ELF-1 (cell line): ENCODE results near the gene NDC80.
"Not testable (repeated sequence)": the region's sequence is repeated elsewhere in the genome, so short reads cannot be mapped to it uniquely, and the experiment has no call there.

Source experiments
- DNase-seq: peaks from one replicate; pipeline ENCODE4 v3.0.0-alpha.2; 2016; ENCODE audit warnings: low read depth, low spot score

Gene NDC80

DNA sequence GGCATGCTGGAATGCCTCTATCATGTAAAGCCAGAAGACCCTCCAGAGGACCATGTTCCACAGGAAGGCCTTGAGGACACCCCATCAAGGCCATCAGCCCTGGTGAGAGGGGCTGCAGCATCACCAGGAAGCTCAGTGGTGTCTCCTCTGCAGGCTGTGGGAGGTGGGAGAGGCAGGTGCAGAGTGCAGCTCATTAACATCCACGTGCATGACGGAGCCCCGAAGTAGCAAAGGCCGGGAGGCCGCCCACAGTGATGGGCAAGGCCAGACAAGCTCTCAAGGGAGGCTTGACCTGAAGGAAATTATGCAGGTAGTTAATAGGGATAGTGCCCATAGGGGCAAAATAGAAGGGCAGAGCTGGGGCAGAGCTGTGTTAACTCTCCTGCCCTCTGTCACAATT, 53.9 kb downstream of the NDC80 start:
- DNase-seq, result no peak

DNA sequence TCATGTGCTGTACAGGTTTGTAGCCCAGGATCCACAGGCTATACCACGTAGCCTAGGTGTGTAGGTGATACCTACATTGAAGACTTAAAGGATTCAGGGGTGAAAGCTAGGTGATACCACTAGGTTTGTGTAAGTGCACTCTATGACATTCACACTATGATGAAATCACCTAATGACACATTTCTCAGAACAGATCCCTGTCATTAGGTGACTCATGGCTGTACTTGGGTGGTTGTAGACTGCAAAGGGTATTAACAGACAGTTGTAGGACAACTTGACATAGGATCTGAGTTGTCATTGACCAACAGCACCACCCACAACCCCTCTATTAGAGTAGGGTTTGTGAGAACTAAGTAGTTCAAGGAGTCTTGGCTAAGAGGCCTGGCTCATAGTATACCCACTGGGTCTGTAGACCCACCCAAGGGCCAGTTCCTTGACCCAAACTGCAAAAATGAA, 56.5 kb downstream of the NDC80 start:
- no peak for DNase-seq

DNA sequence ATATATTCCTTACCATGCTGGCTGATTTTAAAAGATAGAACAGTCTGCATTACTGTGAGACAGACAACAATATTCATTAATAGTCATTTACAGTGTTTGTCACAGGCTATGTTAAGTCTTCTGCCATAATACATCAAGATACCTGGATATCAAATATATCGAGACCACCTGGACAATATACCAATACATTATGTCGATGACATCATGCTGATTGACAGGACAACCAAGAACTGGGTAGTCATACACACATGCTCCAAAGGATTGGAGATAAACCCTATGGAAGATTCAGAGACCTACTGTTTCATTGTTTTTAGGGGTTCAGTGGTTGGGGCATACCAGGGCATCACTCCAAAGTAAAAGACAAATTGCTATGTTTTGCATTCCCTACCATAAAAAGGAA, 57.6 kb downstream of the NDC80 start:
- no peak for DNase-seq

DNA sequence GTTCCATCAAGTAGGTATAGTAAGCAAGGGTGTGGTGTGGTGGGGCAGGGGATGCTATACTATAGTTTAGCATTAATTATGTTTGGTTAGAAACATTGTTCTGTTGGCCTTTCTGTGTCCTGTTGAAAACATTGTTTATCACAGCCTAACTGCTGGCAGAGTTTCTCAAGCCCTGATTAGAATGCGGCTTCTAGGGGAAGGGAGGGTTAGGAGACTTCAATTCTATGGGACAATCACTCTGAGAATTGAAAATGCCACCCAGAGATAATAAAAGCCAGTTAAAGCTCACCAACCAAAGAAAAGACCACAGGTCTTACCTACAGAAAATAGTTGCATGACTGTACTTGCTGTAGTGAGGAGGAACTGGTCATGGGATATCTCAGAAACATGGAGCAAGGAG, 64.2 kb downstream of the NDC80 start:
- no peak for DNase-seq

DNA sequence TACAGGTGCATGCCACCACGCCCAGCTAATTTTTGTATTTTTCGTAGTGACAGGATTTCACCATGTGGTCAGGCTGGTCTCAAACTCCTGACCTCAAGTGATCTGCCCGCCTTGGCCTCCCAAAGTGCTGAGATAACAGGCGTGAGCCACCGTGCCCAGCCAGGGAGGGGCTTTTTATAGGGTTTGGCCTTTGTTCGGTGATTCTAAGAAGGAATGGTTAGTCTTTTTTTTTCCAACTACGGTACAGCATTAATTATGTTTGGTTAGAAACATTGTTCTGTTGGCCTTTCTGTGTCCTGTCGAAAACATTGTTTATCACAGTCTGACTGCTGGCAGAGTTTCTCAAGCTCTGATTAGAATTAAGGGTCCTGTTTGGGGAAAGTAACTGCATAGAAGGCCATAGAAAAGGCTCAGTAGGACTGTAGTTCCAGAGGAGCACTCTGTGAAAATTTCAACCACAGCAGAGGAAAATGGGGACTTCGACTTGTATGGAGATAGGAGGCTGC, 64.8 kb downstream of the NDC80 start:
- no peak for DNase-seq

DNA sequence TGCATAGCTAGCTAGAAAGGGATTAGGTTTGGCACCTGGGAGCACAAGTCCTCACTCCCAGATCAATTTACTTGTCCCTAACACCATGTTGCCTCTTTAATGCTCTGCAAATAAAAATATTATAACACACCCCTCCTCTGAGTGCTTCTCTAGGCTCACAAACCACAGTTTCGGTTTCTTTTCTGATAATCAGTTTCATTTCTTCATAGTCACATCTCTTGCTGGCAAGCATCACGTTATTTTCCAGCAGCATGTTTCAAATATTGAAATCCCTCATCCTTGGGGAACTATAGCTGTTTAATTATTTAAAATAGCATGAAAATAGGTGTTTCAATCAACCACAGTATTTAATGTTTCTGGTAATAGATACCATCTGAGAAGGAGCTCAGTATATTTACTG, 70.3 kb downstream of the NDC80 start:
- DNase-seq, result no peak

DNA sequence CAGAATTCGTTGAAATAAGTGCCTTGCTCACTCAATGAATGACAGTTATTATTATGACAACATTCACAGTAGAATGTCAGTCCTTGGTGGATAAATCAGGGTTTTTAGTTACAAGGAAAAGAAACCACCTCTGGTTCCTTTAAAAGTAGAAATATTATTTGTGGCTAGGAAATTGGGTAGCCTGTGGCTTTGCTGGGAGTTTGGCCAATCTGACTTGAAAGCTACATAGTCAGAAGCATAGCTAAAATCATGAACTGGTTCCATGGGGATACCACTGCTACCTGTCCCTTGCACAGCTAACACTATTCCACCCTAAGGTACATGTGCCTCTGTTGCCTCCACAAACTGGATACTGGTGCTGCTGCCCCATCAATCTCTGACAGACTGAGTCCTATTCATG, 71.4 kb downstream of the NDC80 start:
- no peak for DNase-seq

DNA sequence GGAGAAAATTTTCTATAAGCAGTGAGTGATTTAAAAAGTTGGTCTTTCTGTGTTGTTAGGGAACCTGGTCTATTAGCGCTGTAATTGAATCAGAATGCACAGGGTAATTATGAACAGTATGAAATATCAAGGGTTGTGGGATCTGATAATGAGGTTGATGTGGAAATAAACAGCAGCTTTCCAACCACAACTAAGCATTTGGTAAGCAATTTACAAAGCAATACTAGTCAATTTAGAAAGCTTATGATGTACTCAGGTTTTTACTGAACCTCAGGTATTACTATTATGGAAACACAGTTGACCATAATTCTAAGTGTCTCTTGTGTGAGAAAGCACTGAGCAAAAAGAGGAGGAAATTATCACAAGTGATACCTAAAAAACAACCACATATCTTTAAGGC, 73.2 kb downstream of the NDC80 start:
- no peak for DNase-seq

DNA sequence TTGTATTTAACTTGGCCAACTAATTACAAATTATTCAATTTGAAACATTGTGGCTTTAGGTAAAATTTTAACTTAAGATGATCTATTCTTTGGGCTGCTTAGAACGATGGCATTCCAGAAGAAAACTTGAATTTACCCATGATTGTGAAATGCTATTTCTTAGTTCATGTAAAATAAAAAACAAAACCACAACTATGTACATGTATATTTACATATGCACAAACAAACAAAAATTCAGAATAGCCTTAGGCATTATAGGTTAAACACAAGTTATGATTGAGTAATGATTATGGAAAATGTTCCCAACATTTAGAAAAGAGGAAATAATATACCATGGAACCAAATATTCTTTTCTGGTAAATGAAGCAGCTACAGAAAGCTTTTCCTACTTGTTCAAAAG, 80.6 kb downstream of the NDC80 start:
- DNase-seq, result no peak

DNA sequence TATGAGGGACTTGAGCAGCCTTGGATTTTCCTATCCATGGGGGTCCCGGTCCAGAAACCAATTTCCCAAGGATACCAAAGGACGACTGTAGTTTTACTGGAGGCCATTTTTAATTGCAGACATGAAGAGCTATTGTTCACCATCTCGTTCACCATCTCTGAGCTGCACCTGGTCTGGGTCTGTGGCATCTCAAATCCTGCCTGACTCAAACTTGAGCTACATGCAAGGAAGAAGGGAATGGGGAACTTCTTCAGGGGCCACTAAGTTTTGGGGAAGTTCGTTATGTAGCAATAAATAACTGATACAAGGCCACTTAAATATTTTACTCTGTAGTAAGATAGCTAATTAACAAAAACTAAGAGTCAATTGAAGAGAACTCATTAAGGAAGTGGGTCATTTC, 82.1 kb downstream of the NDC80 start:
- DNase-seq, result no peak

DNA sequence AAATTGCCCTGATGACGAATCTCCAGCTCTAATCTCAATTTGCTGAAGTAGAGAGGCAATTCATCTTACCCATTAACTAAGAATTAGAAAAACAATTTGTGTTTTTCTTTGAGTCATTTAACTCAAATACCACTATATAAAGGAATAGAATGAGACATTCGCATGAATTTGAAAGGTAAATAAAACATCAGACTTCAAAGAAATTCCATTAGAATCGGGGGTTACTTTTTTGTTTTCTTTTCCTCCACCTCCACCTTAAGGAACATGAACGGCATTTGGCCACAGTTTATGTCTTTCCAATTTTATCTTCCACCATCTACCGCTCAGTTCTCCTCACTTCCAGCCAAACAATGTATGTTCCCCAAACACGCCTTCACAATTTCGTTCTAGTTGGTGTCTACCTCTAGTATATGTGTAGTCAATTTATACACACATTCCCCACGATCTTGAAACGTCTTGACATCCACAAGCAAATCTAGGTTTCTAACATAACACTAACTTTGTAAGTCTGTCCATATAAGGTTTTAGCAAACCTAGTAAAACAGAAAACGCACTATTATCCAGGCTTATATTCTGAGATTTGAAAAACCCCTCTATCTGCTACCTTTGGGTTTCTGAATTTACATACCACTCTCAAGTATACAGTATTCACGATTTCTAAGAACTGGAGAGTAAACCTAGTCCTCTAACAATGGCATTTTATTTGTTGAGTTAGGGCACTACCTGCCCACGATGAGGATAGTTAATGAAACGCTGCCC, 83.0 kb downstream of the NDC80 start:
- no peak for DNase-seq

DNA sequence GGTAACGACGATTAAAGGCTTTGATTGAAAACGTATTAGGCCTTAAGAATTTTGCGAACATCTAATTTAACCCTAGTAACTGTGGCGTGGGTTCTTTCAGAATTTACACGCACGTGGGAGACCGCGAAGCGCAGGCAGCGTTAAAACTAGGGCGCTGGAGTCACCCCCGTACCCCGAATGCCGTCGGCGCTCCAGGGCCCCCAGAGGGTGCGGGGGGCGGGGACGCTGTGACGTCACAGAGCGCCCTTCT, 83.5 kb downstream of the NDC80 start:
- no peak for DNase-seq

DNA sequence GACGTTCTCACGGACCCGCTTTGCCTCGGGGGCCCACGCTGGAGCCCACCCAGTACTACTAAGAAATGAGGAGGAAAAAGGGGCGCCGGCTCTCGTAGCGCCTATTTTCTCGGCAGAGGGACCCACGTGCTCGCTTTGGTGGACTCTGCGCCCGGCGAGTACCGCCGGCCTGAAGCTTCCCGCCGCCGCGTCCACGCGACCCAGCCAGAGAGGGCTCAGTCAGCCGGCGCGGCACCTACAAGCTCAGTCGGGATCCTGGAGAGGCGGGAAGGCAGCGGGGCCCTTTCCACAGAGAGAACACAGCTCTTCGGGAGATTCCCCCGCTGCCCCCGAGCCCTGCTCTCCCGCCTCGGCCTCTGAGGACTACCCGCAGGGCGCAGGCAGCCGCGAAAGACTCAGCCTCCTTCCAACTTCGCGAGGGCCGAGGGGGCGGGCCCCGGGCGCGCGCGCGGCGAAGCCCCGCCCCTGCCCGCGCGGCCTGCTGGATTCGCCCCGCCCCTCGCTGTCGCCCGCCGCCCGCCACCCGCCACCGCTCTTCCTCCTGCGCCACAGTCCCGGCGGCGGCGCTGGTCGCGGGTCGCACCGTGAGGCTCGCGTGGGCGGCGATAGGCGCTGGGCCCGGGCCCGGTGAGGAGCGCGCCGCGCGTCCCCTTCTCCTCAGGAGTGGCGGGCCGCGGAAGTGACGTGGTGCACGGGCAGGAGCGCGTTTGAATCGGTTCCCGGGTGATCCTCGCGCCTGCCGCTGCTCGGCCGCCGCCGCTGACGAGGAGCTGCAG, 84.0 kb downstream of the NDC80 start, which contains the start of gene SMCHD1:
SMCHD1 (plus strand) TSS at position 549 of the 776 bp plus-strand sequence. CDS start 350 bp downstream, outside the sequence.
- peak; percentile 80 for DNase-seq

DNA sequence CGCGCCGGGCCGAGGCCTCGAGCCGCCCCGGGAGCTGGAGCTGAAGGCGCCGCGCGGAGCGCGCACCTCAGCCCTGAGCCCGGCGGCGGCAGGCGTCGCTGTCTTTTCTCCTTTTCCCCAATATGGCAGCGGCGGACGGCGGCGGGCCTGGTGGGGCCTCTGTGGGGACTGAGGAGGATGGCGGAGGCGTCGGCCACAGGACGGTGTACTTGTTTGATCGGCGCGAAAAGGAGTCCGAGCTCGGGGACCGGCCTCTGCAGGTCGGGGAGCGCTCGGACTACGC, 84.5 kb downstream of the NDC80 start:
- DNase-seq, result peak; percentile 74

DNA sequence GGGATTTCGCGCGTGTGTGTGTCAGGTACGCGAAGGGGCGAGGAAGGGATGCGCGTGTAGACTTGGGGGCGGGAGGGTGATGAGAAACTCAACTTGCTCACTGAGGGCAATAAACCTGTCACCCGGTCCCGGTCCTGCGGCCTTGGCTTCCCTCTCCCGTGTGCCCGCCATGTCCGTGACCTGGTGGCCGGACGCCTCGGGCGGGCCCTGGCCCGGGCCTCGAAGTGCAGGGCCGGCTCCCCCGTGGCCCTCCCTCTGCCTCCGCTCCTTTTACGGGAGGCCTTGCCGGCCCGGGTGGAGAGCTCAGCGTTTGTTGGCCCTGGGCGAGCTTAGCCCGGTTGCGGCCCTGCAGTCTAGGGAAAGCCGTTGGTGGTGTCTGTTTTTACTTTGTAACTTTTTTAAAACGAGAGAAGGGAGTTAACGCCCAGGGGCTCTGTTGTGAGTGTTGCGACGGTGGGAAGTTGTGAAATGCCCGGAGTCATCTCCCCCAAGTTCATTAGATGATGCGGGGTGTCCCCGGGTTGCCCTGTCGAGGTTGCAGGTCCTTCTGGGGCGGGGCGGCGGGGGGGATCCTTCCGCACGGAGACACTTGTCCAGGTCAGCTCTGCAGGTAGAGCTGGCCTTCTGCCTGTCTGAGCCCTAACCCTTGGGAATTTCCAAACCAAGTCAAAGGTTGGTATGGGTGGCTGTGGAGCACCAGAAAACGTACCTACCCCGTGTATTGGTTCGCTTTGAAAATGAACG, 85.1 kb downstream of the NDC80 start:
- DNase-seq, result peak; percentile 62

DNA sequence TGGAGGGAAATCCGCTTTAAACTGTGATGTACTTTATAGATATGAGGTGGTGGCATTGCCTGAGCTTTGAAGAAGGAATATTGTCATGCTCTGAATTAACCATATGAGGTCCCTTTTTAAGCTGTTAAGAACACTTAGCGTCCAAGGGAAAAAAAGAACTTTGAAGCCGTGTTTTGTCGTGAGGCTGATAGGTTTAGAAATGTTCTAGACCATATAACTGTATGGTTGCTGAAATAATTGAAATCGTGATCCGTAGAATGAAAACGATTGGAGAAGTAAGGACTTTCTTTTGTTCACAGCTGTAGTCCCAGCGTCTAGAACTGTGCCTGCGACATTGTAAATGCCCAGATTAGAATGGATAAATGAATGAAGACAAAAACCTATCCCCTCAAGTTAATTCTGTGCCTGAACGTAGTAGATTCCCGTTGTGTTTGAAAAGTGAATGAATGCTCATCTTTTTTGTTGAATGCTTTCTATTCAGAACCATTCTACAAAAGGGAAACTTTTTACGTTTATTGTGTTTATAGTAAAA, 85.7 kb downstream of the NDC80 start:
- DNase-seq, result no peak

DNA sequence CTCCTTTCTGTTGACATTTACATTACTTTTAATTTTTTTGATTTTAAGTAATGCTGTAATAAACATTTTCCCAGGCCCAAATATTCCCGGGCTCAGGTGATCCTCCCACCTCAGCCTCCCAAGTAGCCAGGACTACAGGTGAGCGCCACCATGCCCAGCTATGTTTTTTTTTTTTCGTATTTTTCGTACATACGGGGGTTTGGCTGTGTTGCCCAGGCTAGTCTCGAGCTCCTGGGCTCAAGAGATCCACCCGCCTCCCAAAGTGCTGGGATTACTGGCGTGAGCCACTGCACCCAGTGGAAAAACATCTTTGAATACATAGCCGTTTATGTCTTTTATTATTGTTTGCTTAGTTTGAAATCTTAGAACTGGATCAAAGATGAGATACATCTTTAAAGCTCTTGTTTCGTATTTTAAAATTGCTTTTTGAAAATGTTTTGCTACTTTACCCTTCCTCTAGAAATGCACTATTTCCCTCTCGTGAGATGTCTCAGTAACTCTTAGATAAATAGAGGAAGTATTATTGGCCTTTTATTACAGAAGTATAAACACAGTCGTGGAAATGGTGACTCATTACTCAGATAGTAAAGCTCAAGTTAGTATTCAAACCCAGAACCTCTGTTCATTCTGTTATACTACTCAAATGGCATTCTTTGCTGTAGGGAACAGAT, 86.6 kb downstream of the NDC80 start:
- no peak for DNase-seq

DNA sequence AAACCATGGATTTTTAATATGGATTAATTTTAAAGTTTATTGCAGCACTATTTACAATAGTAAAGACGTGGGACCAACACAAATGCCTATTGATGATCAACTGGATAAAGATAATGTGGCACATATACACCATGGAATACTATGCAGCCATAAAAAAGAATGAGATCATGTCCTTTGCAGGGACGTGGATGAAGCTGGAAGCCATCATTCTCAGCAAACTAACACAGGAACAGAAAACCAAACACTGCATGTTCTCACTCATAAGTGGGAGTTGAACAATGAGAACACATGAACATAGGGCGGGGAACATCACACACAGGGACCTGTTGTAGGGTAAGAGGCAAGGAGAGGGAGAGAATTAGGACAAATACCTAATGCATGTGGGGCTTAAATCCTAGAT, 89.5 kb downstream of the NDC80 start:
- not testable (repeated sequence) for DNase-seq

DNA sequence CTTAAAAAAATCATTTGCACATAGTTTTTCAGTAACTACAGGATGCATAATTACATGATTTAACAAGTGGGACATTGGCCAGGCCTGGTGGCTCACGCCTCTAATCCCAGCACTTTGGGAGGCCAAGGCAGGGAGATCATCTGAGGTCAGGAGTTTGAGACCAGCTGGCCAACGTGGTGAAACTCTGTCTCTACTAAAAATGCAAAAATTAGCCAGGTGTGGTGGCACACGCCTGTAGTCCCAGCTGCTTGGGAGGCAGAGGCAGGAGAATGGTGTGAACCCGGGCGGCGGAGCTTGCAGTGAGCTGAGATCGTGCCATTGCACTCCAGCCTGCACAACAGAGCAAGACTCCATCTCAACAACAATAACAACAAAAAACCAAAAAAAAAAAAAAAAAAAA, 90.9 kb downstream of the NDC80 start:
- not testable (repeated sequence) for DNase-seq

DNA sequence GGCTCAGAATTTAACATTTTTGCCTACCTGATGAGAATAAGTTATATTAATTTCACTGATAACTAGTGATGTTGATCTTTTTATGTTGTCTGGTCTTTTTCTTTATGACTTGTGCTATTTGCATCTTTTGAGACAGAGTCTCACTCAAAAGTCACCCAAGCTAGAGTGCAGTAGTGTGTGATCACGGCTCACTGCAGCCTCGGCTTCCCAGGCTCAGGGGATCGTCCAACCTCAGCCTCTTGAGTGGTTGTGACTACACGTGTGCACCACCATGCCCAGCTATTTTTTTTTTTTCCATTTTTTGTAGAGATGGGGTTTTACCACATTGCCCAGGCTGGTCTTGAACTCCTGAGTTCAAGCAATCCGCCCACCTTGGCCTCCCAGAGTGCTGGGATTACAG, 91.6 kb downstream of the NDC80 start:
- no peak for DNase-seq
